HepG2 (cell line): ENCODE measurements around the gene BBS1. TPM values are rescaled to one million over a fixed set of nuclear protein-coding genes. Genes with fewer than 3 reads are reported as not detected.

Experiments used
- ATAC-seq: fragments of 200-7000 bp; cut with Tn5 transposase; 3 replicates; pipeline ENCODE4 v1.9.1; 2020; ENCODE audit warnings: mild to moderate bottlenecking, moderate library complexity
- BruUV-seq: library from RNA; stranded (reverse); fragments of 400-500 nt; replicated peaks from 2 replicates; lab custom pipeline; 2021; lab: Mats Ljungman, UMichigan
- CTCF ChIA-PET: fragments of 300-600 bp; formaldehyde crosslinking; extraction: SDS; loops from one replicate; lab custom pipeline; 2021; ENCODE audit warnings: low total read pairs, inconsistent platforms, low intra/inter-chr PET ratio; lab: Yijun Ruan, JAX
- POLR2A ChIA-PET: fragments of 350-600 bp; sonication (Branson Sonifier 250); formaldehyde crosslinking; loops from one replicate; lab custom pipeline; 2020; ENCODE audit warnings: antibody characterized with exemption, inconsistent platforms; lab: Yijun Ruan, JAX
- DNase-seq: peaks from one replicate; pipeline ENCODE4 v3.0.0-alpha.2; 2015; ENCODE audit warnings: low spot score
- FAIRE-seq: peaks from 3 replicates; lab custom pipeline; 2011; peaks lifted over from hg19 to GRCh38; lab: Jason Lieb, UNC
- H2AFZ ChIP-seq: one replicate; pipeline ENCODE4 v1.6.1; 2011; ENCODE audit warnings: low read length, inconsistent platforms
- H3K27ac ChIP-seq: fragments of 300-600 bp; 3 replicates; pipeline ENCODE4 v1.8.0; 2011; ENCODE audit warnings: mixed run types, mild to moderate bottlenecking, mixed read lengths, low read length, inconsistent platforms; ENCODE audit not compliant: insufficient read depth; ENCODE audit errors: extremely low read length
- H3K27me3 ChIP-seq, 2 experiments: fragments of 200-600 bp in 1 of 2; 2 replicates in 1 of 2; 3 replicates in 1 of 2; pipeline versions ENCODE4 v1.6.0 to v1.8.0; 2011; ENCODE audit warnings: low read length in 2 of 2, mild to moderate bottlenecking in 2 of 2, moderate library complexity in 2 of 2, inconsistent platforms in 1 of 2; ENCODE audit not compliant: insufficient read depth in 2 of 2, control insufficient read depth in 1 of 2
- H3K36me3 ChIP-seq, 2 experiments: fragments of 200-600 bp in 1 of 2; replicated peaks in 1 of 2; 2 replicates in 1 of 2; 3 replicates in 1 of 2; pipeline versions ENCODE4 v1.5.1 to v1.8.0; 2011; ENCODE audit warnings: low read length in 2 of 2, inconsistent platforms in 1 of 2; ENCODE audit not compliant: insufficient read depth in 2 of 2, control insufficient read depth in 1 of 2
- H3K4me1 ChIP-seq: 2 replicates; pipeline ENCODE4 v1.5.1; 2012; ENCODE audit warnings: low read length, inconsistent platforms; ENCODE audit not compliant: insufficient read depth
- H3K4me2 ChIP-seq: 2 replicates; pipeline ENCODE4 v1.6.0; 2011; ENCODE audit warnings: low read depth, low read length, inconsistent platforms
- H3K4me3 ChIP-seq, 3 experiments: fragments of 200-600 bp in 1 of 3; sonication (generic), shearing (Covaris generic) in 1 of 3; replicated peaks in 1 of 3; 2 replicates each; pipeline ENCODE4 v1.5.1; 2011 to 2016; ENCODE audit warnings: low read length in 3 of 3, inconsistent platforms in 2 of 3, low read depth in 2 of 3, mild to moderate bottlenecking in 2 of 3, control low read depth in 1 of 3, mixed read lengths in 1 of 3; ENCODE audit not compliant: insufficient read depth in 1 of 3
- H3K79me2 ChIP-seq: one replicate; pipeline ENCODE4 v1.6.1; 2011; ENCODE audit warnings: low read length, inconsistent platforms; ENCODE audit not compliant: insufficient read depth
- H3K9ac ChIP-seq: 2 replicates; pipeline ENCODE4 v1.6.0; 2011; ENCODE audit warnings: mild to moderate bottlenecking, low read depth, low read length, inconsistent platforms; ENCODE audit not compliant: insufficient read depth
- H3K9me3 ChIP-seq: 2 replicates; pipeline ENCODE4 v1.5.1; 2012; ENCODE audit warnings: mild to moderate bottlenecking, low read length
- H4K20me1 ChIP-seq: 2 replicates; pipeline ENCODE4 v1.6.0; 2011; ENCODE audit warnings: inconsistent platforms, mild to moderate bottlenecking, low read length, moderate library complexity; ENCODE audit not compliant: insufficient read depth
- HHEX ChIP-seq: IDR thresholded peaks from 2 replicates; pipeline ENCODE4 v1.6.1; 2016; ENCODE audit warnings: control low read depth
- NFATC3 ChIP-seq: sonication (generic); formaldehyde crosslinking; IDR thresholded peaks from 2 replicates; pipeline ENCODE4 v1.5.1; 2020; ENCODE audit warnings: mild to moderate bottlenecking, missing genetic modification reagents
- NFRKB ChIP-seq: fragments of 450-650 bp; IDR thresholded peaks from 2 replicates; pipeline ENCODE4 v1.6.1; 2017
- POGZ ChIP-seq: sonication (generic); formaldehyde crosslinking; IDR thresholded peaks from 2 replicates; pipeline ENCODE4 v1.4.0; 2020; ENCODE audit warnings: mild to moderate bottlenecking, missing genetic modification reagents
- RXRB ChIP-seq: IDR thresholded peaks from 2 replicates; pipeline ENCODE4 v1.6.1; 2016; ENCODE audit warnings: borderline replicate concordance, missing genetic modification reagents, missing compliant biosample characterization
- SOX13 ChIP-seq, 3 experiments: fragments of 450-650 bp in 1 of 3; sonication (generic) in 1 of 3; formaldehyde crosslinking in 1 of 3; IDR thresholded peaks in 2 of 3; conservative IDR thresholded peaks in 1 of 3; 2 replicates each; pipeline versions ENCODE4 v1.5.0 to v1.6.1; 2016 to 2020; ENCODE audit warnings: antibody characterized with exemption in 1 of 3, mild to moderate bottlenecking in 1 of 3, missing compliant biosample characterization in 1 of 3, missing genetic modification reagents in 1 of 3, moderate library complexity in 1 of 3
- TEAD2 ChIP-seq: sonication (generic); formaldehyde crosslinking; IDR thresholded peaks from 2 replicates; pipeline ENCODE4 v1.9.0; 2021; ENCODE audit warnings: missing genetic modification reagents
- ZNF101 ChIP-seq: sonication (generic); formaldehyde crosslinking; IDR thresholded peaks from 2 replicates; pipeline ENCODE4 v1.4.0; 2020; ENCODE audit warnings: mild to moderate bottlenecking, low read depth, missing genetic modification reagents, borderline replicate concordance
- ZNF430 ChIP-seq: sonication (generic); formaldehyde crosslinking; IDR thresholded peaks from 2 replicates; pipeline ENCODE4 v1.9.0; 2021; ENCODE audit warnings: mild to moderate bottlenecking, missing genetic modification reagents
- ZSCAN21 ChIP-seq: sonication (generic); formaldehyde crosslinking; IDR thresholded peaks from 2 replicates; pipeline ENCODE4 v1.8.0; 2022; ENCODE audit warnings: mild to moderate bottlenecking, missing genetic modification reagents, moderate library complexity, borderline replicate concordance
- WGBS: methylation state at CpG from one replicate; pipeline ENCODE4 v1.1.6; 2017; ENCODE audit warnings: low lambda C conversion rate; 5-methylcytosine and 5-hydroxymethylcytosine counted together
- in situ Hi-C: cut with HindIII; loops from 2 replicates; pipeline ENCODE4 v1.10.0; 2017; ENCODE audit warnings: low pct_unique_long_range_greater_than_20kb; ENCODE audit not compliant: extremely low pct_ligation_motif_present
- intact Hi-C: fragments of 100-400 bp; cut with micrococcal nuclease; formaldehyde crosslinking; loops from one replicate; pipeline ENCODE4 v1.10.0; 2022; ENCODE audit not compliant: unreplicated experiment
- polyA plus RNA-seq, 8 experiments: library from polyadenylated mRNA; depleted of rRNA in 3 of 8; stranded (reverse) in 7 of 8; unstranded in 1 of 8; fragments of >200 nt; fragmentation: Illumina TruSeq in 4 of 8; extraction: Trizol in 4 of 8; gene quantifications; 2 replicates each; pipeline versions ENCODE4 v1.2.1 to v1.2.3, GENCODE V29; 2011 to 2016; ENCODE audit warnings: low read depth in 4 of 8, missing spikeins in 1 of 8, mixed read lengths in 1 of 8; ENCODE audit not compliant: insufficient read depth in 1 of 8
- total RNA-seq, 5 experiments: library from RNA; depleted of rRNA; stranded (reverse); fragments of >200 nt; fragmentation: Illumina TruSeq; extraction: Trizol; gene quantifications; 2 replicates each; pipeline ENCODE4 v1.2.3, GENCODE V29; 2016; ENCODE audit warnings: low read depth in 1 of 5

Gene BBS1
- total and polyA plus RNA-seq, 2 of the 13 experiments (the other 11 are each of a cell fraction or from before 2014, with no cell fraction given): 11.7 to 14.1 TPM

DNA sequence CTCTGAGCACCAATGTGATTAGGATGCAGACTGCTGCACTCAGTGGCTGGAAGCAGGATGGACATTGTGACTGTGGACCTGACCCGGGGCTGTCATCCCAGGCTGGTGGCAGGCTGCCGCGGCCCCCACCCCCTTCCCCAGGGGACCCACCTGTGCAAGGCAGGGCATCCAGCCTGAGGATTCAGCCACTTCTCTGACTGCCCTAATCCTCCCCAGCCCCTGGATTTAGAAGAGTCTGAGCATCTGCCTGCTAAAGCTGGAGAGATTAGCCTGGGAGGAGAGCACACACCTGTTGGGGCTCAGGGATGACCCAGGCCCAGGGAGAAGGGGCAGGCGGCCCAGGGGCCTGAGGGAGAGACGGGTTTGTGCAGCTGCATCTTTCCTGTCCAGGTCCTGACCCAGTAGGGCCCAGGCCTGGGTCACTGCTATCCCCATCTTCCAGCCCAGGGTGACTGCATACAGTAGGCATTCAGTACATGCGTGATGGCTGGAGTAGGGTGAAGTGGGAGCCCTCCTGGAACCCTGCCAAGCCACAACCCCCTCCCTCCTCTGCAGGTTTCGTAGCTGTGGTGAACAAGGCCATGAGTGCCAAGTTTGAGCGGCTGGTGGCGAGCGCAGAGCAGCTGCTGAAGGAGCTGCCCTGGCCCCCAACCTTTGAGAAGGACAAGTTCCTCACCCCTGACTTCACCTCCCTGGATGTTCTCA lies 18.1 kb upstream of the BBS1 start:
- TF ChIP-seq HHEX (CRISPR knock-in tag) (no peak), TEAD2 (CRISPR knock-in tag) (no peak), RXRB (no peak)
- TF ChIP-seq, all 625 proteins: peak for 0
- BruUV-seq: no TSS peak
- Histone ChIP-seq H3K9ac (no peak overlapping the region), H3K4me3 (no peak overlapping the region), H3K4me1 (peaks cover 8% of the 10 kb centered on the region; the same call in 1 of the 2 replicates), H3K27me3 (no peaks in the 10 kb centered on the region), H4K20me1 (no peaks in the 10 kb centered on the region), H3K27ac (no peak overlapping the region), H3K4me2 (no peak overlapping the region), H2AFZ (no peak overlapping the region), H3K79me2 (no peaks in the 10 kb centered on the region), H3K9me3 (no peaks in the 10 kb centered on the region), H3K36me3 (peaks cover 13 to 46% of the 10 kb centered on the region in 2 experiments)
- ChIA-PET POLR2A (interaction anchor here (1.9 kb wide), 1 partner anchor 9 kb away, joined by 4 read pairs; no protein-coding TSS in a partner anchor), CTCF (no interaction called here)
- ATAC-seq (no peak), FAIRE-seq (no peak), DNase-seq (no peak)
- in situ Hi-C loops (no loop called here), intact Hi-C loops (no loop called here)
- WGBS: 90% methylated on average over 5 of the region's 10 CpGs

DNA sequence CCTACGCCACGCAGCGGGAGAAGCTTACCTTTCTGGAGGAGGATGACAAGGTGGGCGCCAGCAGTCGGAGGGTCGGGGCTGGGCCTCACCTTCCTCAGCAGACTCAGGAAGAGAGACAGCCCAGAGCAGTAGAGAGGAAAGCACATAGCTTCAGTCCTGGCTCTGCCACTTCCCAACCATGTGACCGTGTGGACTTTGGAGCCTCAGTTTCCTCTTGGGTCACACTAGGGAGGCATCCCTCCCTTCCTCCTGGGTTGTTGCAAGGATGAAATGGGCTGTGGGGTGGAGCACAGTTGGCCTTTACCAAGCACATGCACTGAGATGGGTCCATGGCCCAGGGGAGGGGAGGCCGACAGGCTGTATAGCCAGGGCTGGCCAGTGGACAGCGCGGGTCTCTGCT lies 17.3 kb upstream of the BBS1 start:
- Histone ChIP-seq H3K27me3 (no peaks in the 10 kb centered on the region), H3K27ac (no peak overlapping the region), H4K20me1 (no peaks in the 10 kb centered on the region), H3K9me3 (no peaks in the 10 kb centered on the region)
- BruUV-seq: no TSS peak
- intact Hi-C loops (no loop called here), in situ Hi-C loops (no loop called here)
- CTCF ChIA-PET: no interaction called here
- WGBS: 98% methylated on average over 9 of the region's 10 CpGs
- TF ChIP-seq SOX13 (IDR thresholded peaks at IDR 0.05): no peak
- TF ChIP-seq SOX13 (CRISPR knock-in tag; conservative IDR thresholded peaks at IDR 0.05 in 1 of 2, IDR thresholded peaks at IDR 0.05 in 1 of 2): no peak
- no peak for TF ChIP-seq ZSCAN21 (CRISPR knock-in tag)
- no peak for TF ChIP-seq NFRKB
- no peak for TF ChIP-seq ZNF430 (CRISPR knock-in tag)
- no peak for TF ChIP-seq ZNF101 (CRISPR knock-in tag)
- no peak for TF ChIP-seq NFATC3 (CRISPR knock-in tag)
- no peak for TF ChIP-seq POGZ (CRISPR knock-in tag)
- TF ChIP-seq, all 625 proteins: peak for 0
- DNase-seq (no peak), ATAC-seq (no peak), FAIRE-seq (no peak)
- H3K79me2 ChIP-seq: no peaks in the 10 kb centered on the region
- H3K4me2 ChIP-seq: no peak overlapping the region
- no peak overlapping the region for H2AFZ ChIP-seq
- POLR2A ChIA-PET: interaction anchor here (1.9 kb wide), 1 partner anchor 9 kb away, joined by 4 read pairs; no protein-coding TSS in a partner anchor
- H3K4me1 ChIP-seq: peaks cover 8% of the 10 kb centered on the region; the same call in 1 of the 2 replicates
- no peak overlapping the region for H3K9ac ChIP-seq
- H3K4me3 ChIP-seq: no peak overlapping the region
- H3K36me3 ChIP-seq: peaks cover 15 to 39% of the 10 kb centered on the region in 2 experiments; a peak in 4 of 5 replicates
